HG03342 (cell line): ENCODE measurements around the gene FAM25A.

Experiments used
- ATAC-seq: cut with Tn5 transposase; IDR thresholded peaks from one replicate; pipeline ENCODE4 v1.9.1; 2021; ENCODE audit warnings: mild to moderate bottlenecking, moderate library complexity; ENCODE audit not compliant: unreplicated experiment

The FAM25A gene

GRCh38 chr10:87059401-87059800 lies 39.3 kb downstream of the FAM25A start:
- ATAC-seq, result no peak

GRCh38 chr10:87060280-87060928 lies 40.3 kb downstream of the FAM25A start:
- no peak for ATAC-seq

DNA sequence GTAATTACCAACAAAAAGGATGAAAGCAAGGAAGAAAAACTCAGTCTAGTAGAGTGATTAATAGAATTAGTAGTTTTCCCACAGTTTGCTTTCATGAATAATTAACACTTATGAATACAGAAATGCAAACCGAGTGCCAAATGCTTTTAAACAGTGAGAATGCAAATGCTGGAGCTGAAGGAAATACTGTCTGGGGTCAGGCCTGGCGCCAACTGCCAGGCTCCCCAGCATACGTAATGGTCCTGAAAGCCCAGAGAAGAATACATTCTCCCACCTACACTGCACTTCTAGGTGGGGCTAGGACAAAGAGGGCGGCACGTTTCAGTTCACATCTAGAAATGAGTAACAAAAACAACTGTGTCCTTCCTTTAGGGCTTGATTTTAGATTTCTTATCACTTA lies 44.6 kb downstream of the FAM25A start:
- no peak for ATAC-seq

GRCh38 chr10:87066178-87066577 lies 46.1 kb downstream of the FAM25A start:
- ATAC-seq, result no peak

DNA sequence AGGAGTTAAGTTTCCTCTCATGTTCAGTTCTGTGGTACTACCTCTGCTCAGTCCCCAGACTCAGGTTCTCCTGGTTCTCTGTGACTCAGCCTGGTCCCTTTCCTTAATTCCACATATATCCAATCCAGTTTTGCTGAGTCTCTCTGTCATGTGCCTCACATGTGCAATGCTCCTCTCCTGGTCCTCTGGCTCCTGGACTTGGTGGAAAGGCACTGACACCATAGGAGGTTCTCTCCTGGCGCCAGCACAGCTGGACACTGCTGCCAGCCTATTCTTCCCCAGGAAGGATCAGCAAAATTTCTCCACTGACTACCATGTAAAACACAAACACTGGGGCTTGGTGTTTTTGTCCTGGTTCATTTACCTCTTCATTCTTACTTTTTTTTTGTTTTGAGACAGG lies 46.8 kb downstream of the FAM25A start:
- no peak for ATAC-seq

DNA sequence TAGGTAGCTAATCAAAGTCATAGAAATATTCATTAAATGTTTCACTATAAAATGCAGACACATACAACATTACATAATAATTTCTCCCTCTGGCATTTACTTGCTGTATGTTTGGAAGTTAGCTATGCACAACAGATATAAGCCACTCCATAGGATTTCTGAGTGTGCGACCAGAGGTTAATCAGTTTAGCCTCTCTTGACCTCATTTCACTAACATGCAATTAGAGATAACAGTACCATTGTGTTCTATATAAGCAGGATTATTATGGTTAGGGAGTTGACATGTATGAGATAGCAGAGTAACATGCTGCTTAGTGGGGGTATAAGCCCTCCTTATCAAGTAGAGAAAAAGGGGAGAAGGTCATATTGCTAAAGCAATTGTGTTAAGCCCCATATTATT lies 48.2 kb downstream of the FAM25A start:
- ATAC-seq, result no peak

GRCh38 chr10:87072449-87072848 lies 52.4 kb downstream of the FAM25A start:
- ATAC-seq, result no peak
